Gastrocnemius medialis (tissue), 4 donors: ENCODE results near the gene TRAPPC5. TPM values are rescaled to one million over a fixed set of nuclear protein-coding genes. Genes with fewer than 3 reads are reported as not detected.

Experiments used
- ATAC-seq, 2 donors: fragments of 150-250 bp; one replicate each; pipeline ENCODE4 v1.9.1; 2016
- DNase-seq, 2 donors: peaks; one replicate each; pipeline ENCODE4 v3.0.0-alpha.2; 2019
- H3K27ac ChIP-seq, 4 donors: fragments of 200-600 bp; sonication (generic); 1 replicate in 1 of 4; 2 replicates in 3 of 4; pipeline ENCODE4 v1.5.1; 2016 to 2018; ENCODE audit warnings: mild to moderate bottlenecking in 2 of 4, moderate library complexity in 1 of 4
- H3K27me3 ChIP-seq, 3 donors: fragments of 200-600 bp; sonication (generic) in 2 of 3; 1 replicate in 1 of 3; 2 replicates in 2 of 3; pipeline versions ENCODE4 v1.5.1 to v1.6.0; 2016 to 2019; ENCODE audit warnings: mild to moderate bottlenecking in 1 of 3, moderate library complexity in 1 of 3
- H3K36me3 ChIP-seq, 2 donors: fragments of 200-600 bp; sonication (generic) in 1 of 2; one replicate each; pipeline ENCODE4 v1.5.1; 2017 to 2018
- H3K4me1 ChIP-seq, 2 donors: fragments of 200-600 bp; sonication (generic) in 1 of 2; one replicate each; pipeline ENCODE4 v1.5.1; 2016 to 2017; ENCODE audit warnings: mild to moderate bottlenecking in 2 of 2
- H3K4me3 ChIP-seq, 4 donors: fragments of 200-600 bp; sonication (generic) in 3 of 4; 1 replicate in 1 of 4; 2 replicates in 3 of 4; pipeline ENCODE4 v1.5.1; 2016 to 2019; ENCODE audit warnings: mild to moderate bottlenecking in 2 of 4
- H3K9me3 ChIP-seq, 3 donors: fragments of 200-600 bp; sonication (generic) in 2 of 3; 1 replicate in 1 of 3; 2 replicates in 2 of 3; pipeline ENCODE4 v1.5.1; 2016 to 2019
- POLR2A ChIP-seq, 2 donors: fragments of 450-650 bp; IDR thresholded peaks; one replicate each; pipeline ENCODE4 v1.6.1; 2017; ENCODE audit warnings: antibody characterized with exemption in 2 of 2, mild to moderate bottlenecking in 2 of 2, moderate library complexity in 2 of 2
- in situ Hi-C, 4 donors: fragments of 200-750 bp; cut with MboI; loops; one replicate each; pipeline versions ENCODE4 v1.15.0 to v1.8.0; 2017; ENCODE audit warnings: low sequenced_read_pairs in 4 of 4
- intact Hi-C: fragments of 100-400 bp; cut with DNase I; formaldehyde crosslinking; loops from one replicate; pipeline ENCODE4 v1.15.1; 2023; ENCODE audit warnings: low total_unique reads
- total RNA-seq, 4 donors: library from RNA; depleted of rRNA; stranded (reverse); fragments of >200 nt; gene quantifications; one replicate each; pipeline versions ENCODE4 v1.1.0 to v1.2.3, GENCODE V29; 2016
- TF ChIP-seq, protein P1 (sequence below), 5 experiments: fragments of 450-650 bp in 3 of 5; fragments of 200-600 bp in 2 of 5; sonication (generic) in 2 of 5; IDR thresholded peaks in 4 of 5; conservative IDR thresholded peaks in 1 of 5; 1 replicate in 4 of 5; 2 replicates in 1 of 5; pipeline ENCODE4 v1.5.1; 2016 to 2019; ENCODE audit warnings: antibody characterized with exemption in 5 of 5, mild to moderate bottlenecking in 3 of 5, moderate library complexity in 3 of 5

TRAPPC5 gene
- total RNA-seq, 4 donors from 2014 or later, result 109 to 146 (median 126) TPM

DNA sequence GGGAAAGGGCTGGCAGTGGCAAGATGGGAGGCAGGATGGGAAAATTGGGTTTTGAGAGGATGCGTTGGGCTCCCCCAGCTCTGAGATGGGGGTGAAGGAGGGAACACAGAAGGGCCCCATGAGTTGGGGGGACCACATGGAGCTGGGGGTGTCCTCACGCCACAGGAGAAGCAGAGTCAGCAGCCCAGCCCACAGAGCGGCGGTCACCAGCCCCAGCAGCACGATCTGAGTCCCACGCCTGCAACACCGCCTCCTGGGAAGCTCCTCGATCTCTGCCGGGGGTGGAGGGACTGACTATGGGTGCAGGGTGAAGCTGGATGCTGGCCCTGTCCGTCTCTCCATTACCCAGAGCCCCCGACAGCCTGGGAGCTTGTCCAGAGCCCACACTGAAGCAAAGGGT lies 17.9 kb downstream of the TRAPPC5 start:
- in situ Hi-C loops, result no loop called here
- Histone ChIP-seq H3K9me3 (no peaks in the 10 kb centered on the region), H3K4me3 (no peak overlapping the region), H3K36me3 (no peaks in the 10 kb centered on the region), H3K4me1 (no peaks in the 10 kb centered on the region), H3K27ac (no peak overlapping the region), H3K27me3 (peaks cover 0 to 22% (median 17%) of the 10 kb centered on the region in 3 donors)
- intact Hi-C loops, result no loop called here
- DNase-seq (no peak), ATAC-seq (no peak)
- TF ChIP-seq, protein P1, sequence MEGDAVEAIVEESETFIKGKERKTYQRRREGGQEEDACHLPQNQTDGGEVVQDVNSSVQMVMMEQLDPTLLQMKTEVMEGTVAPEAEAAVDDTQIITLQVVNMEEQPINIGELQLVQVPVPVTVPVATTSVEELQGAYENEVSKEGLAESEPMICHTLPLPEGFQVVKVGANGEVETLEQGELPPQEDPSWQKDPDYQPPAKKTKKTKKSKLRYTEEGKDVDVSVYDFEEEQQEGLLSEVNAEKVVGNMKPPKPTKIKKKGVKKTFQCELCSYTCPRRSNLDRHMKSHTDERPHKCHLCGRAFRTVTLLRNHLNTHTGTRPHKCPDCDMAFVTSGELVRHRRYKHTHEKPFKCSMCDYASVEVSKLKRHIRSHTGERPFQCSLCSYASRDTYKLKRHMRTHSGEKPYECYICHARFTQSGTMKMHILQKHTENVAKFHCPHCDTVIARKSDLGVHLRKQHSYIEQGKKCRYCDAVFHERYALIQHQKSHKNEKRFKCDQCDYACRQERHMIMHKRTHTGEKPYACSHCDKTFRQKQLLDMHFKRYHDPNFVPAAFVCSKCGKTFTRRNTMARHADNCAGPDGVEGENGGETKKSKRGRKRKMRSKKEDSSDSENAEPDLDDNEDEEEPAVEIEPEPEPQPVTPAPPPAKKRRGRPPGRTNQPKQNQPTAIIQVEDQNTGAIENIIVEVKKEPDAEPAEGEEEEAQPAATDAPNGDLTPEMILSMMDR (IDR thresholded peaks at IDR 0.05 in 4 of 5, conservative IDR thresholded peaks at IDR 0.05 in 1 of 5), result no peak
- no peak for TF ChIP-seq POLR2A (IDR thresholded peaks at IDR 0.05)

DNA sequence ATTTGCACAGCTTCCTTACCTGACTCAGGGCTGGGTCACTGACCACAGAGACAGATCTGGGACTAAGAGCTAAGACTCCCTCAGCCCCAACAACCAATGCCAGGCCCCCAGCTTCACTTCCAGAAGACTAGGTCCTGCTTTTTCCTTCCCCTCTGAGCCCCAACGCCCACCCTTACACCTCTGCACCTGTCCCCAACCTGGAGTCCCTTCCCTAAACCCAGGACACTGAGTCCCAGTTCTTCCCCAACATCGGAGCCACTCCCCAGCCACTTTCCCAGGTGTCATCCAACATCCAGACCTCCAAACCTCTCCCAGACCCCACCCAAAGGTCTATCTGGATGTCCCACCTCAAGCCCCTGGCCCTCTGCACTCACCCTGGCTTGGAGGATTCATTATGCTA lies 18.4 kb downstream of the TRAPPC5 start:
- H3K27ac ChIP-seq, result no peak overlapping the region
- H3K9me3 ChIP-seq, result no peaks in the 10 kb centered on the region
- ATAC-seq (no peak), DNase-seq (no peak)
- TF ChIP-seq POLR2A (IDR thresholded peaks at IDR 0.05), result no peak
- H3K4me3 ChIP-seq, result no peak overlapping the region
- no peaks in the 10 kb centered on the region for H3K36me3 ChIP-seq
- H3K27me3 ChIP-seq, result peaks cover 0 to 22% (median 17%) of the 10 kb centered on the region in 3 donors
- intact Hi-C loops (no loop called here), in situ Hi-C loops (no loop called here)
- no peaks in the 10 kb centered on the region for H3K4me1 ChIP-seq

DNA sequence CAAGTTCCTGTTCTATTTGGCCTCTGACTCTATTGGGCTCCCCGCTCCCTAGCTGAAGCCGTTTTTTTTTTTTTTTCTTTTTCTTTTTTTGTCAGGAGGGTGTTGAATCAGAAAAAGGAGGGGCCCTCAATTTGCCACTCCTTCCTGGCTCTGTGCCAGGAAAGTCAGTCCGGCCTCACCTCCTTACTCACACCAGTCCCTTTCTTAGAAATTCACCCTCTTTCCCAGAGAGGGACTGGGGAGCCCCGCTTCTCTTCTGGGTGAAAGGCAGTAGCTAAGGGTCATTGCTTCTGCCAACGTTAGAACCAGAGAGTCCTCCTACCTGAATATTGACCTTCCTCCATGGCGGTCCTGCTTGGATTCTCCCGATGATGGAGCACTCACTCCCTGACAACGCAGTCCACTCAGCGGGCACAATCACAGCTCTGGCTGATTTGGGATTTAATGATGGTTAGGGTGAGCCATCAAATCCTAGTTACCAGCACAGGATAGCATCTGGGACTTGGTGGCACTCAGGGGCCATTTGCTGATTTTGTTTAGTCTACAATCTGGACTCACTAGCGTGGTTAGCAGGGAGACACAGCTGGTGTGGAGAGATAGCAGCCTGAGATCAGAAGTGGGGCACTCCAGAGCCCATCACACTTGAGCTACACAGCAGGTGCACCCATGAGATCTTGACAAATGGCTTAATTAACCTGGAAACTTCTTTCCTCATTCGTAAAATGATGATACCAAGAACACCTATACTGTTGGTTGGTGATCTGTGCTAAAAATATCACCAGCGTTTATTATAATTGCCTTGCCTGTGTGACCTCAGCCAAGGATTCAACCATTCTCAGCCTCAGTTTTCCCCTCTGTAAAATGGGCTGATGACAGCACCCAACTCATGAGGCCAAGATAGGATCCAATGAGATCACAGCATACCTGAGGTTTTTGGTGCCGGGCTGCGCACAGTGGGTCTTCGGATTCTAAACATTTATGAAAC lies 19.1 kb downstream of the TRAPPC5 start:
- intact Hi-C loops (no loop called here), in situ Hi-C loops (no loop called here)
- ATAC-seq (no peak), DNase-seq (no peak)
- Histone ChIP-seq H3K27ac (no peak overlapping the region), H3K27me3 (peaks cover 0 to 22% (median 17%) of the 10 kb centered on the region in 3 donors), H3K36me3 (no peaks in the 10 kb centered on the region), H3K9me3 (no peaks in the 10 kb centered on the region), H3K4me1 (no peaks in the 10 kb centered on the region), H3K4me3 (no peak overlapping the region)
- TF ChIP-seq POLR2A (IDR thresholded peaks at IDR 0.05), result no peak
- TF ChIP-seq, protein P1 (IDR thresholded peaks at IDR 0.05 in 4 of 5, conservative IDR thresholded peaks at IDR 0.05 in 1 of 5), result no peak

DNA sequence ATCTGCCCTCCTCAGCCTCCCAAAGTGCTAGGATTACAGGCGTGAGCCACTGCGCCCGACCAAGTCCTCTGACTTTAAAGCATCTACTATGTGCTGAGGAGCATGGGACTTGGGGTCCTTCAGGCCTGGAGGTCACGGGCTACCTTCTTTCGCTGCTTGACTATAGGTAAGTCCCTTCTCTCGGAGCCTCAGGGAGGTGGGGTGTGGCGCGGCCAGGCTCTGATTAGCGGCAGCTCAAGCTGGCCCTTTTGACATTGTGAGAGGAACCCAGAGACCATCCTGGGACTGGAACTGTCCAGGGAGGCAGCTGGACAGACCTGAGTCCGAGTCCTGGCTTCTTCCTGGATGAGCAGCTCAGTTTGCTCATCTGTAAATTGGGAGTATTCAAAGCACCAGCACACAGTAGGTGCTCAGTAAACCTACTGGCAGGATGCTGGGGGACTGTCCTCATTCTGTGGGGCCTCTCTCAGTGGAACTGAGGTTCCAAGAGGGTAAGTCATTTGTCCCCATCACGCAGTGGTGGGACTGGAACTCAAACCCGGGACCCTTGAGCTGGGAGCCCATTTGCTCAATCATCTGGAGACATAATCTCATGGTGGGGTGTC lies 20.5 kb downstream of the TRAPPC5 start:
- in situ Hi-C loops, result no loop called here
- TF ChIP-seq POLR2A (IDR thresholded peaks at IDR 0.05), result no peak
- TF ChIP-seq, protein P1 (IDR thresholded peaks at IDR 0.05 in 4 of 5, conservative IDR thresholded peaks at IDR 0.05 in 1 of 5), result no peak
- ATAC-seq (no peak), DNase-seq (no peak)
- Histone ChIP-seq H3K27me3 (peaks cover 0 to 22% (median 13%) of the 10 kb centered on the region in 3 donors), H3K36me3 (no peaks in the 10 kb centered on the region), H3K4me1 (no peaks in the 10 kb centered on the region), H3K4me3 (no peak overlapping the region), H3K9me3 (no peaks in the 10 kb centered on the region), H3K27ac (no peak overlapping the region)
- intact Hi-C loops, result no loop called here
